H1 (cell line): ENCODE data around the gene ITGA11. TPM values are rescaled to one million over a fixed set of nuclear protein-coding genes. Genes with fewer than 3 reads are reported as not detected.

Experiments
- CTCF ChIA-PET: fragments of 300-600 bp; sonication (Branson Sonifier 250); formaldehyde crosslinking; loops from one replicate; lab custom pipeline; 2021; ENCODE audit not compliant: partially characterized antibody; lab: Charles Lee
- POLR2A ChIA-PET: fragments of 300-600 bp; sonication (Branson Sonifier 250); formaldehyde crosslinking; loops from one replicate; lab custom pipeline; 2021; ENCODE audit warnings: inconsistent platforms; ENCODE audit not compliant: partially characterized antibody; lab: Charles Lee
- DNase-seq, 2 experiments: peaks; one replicate each; pipeline versions ENCODE4 v3.0.0 to v3.0.0-alpha.2; 2010 to 2022; ENCODE audit warnings: low spot score in 2 of 2, low read depth in 1 of 2, mixed read lengths in 1 of 2
- FAIRE-seq: peaks from 2 replicates; lab custom pipeline; 2011; peaks lifted over from hg19 to GRCh38; lab: Jason Lieb, UNC
- H2AFZ ChIP-seq: 2 replicates; pipeline ENCODE4 v1.8.1; 2012; ENCODE audit warnings: low read length, inconsistent platforms
- H2AK5ac ChIP-seq: 2 replicates; pipeline ENCODE4 v1.6.1; 2013; ENCODE audit warnings: low read depth, low read length
- H2BK120ac ChIP-seq: replicated peaks from 2 replicates; pipeline ENCODE3; 2013; ENCODE audit warnings: low read depth, low read length, inconsistent platforms
- H2BK12ac ChIP-seq: 2 replicates; pipeline ENCODE4 v1.6.1; 2013; ENCODE audit warnings: low read depth, low read length
- H2BK15ac ChIP-seq: 2 replicates; pipeline ENCODE4 v1.6.1; 2013; ENCODE audit warnings: low read length
- H2BK20ac ChIP-seq: 2 replicates; pipeline ENCODE4 v1.6.1; 2013; ENCODE audit warnings: low read length
- H2BK5ac ChIP-seq: 2 replicates; pipeline ENCODE4 v1.6.1; 2013; ENCODE audit warnings: low read depth, low read length
- H3K14ac ChIP-seq: 2 replicates; pipeline ENCODE4 v1.6.1; 2013; ENCODE audit warnings: inconsistent platforms; ENCODE audit not compliant: insufficient read length
- H3K18ac ChIP-seq: 2 replicates; pipeline ENCODE4 v1.6.1; 2013; ENCODE audit warnings: low read length; ENCODE audit errors: extremely low read depth
- H3K23ac ChIP-seq: 2 replicates; pipeline ENCODE4 v1.6.1; 2013; ENCODE audit warnings: inconsistent platforms; ENCODE audit not compliant: insufficient read length
- H3K23me2 ChIP-seq: 2 replicates; pipeline ENCODE4 v1.6.1; 2013; ENCODE audit warnings: low read depth, low read length
- H3K27ac ChIP-seq: 2 replicates; pipeline ENCODE4 v1.6.1; 2011; ENCODE audit warnings: low read depth, low read length, inconsistent platforms
- H3K27me3 ChIP-seq, 4 experiments: replicated peaks in 1 of 4; 1 replicate in 1 of 4; 2 replicates in 3 of 4; pipeline versions ENCODE4 v1.6.1 to v1.8.1; 2011 to 2013; ENCODE audit warnings: low read length in 3 of 4, mild to moderate bottlenecking in 3 of 4, inconsistent platforms in 2 of 4, mixed read lengths in 2 of 4, moderate library complexity in 1 of 4; ENCODE audit not compliant: control insufficient read depth in 3 of 4, insufficient read depth in 3 of 4; ENCODE audit errors: extremely low read depth in 1 of 4
- H3K36me3 ChIP-seq, 4 experiments: 2 replicates each; pipeline versions ENCODE4 v1.6.1 to v1.8.1; 2011 to 2013; ENCODE audit warnings: mild to moderate bottlenecking in 4 of 4, low read length in 3 of 4, moderate library complexity in 2 of 4, control low read depth in 1 of 4, inconsistent platforms in 1 of 4; ENCODE audit not compliant: insufficient read depth in 4 of 4, control insufficient read depth in 2 of 4
- H3K4ac ChIP-seq: replicated peaks from 2 replicates; pipeline ENCODE3; 2013; ENCODE audit warnings: low read length, low read depth, mixed read lengths, inconsistent platforms; ENCODE audit not compliant: insufficient read length
- H3K4me1 ChIP-seq, 4 experiments: replicated peaks in 1 of 4; 1 replicate in 1 of 4; 2 replicates in 3 of 4; pipeline versions ENCODE4 v1.6.1 to v1.8.1; 2011 to 2013; ENCODE audit warnings: low read length in 3 of 4, inconsistent platforms in 2 of 4, mixed read lengths in 1 of 4; ENCODE audit not compliant: insufficient read depth in 4 of 4, control insufficient read depth in 3 of 4
- H3K4me2 ChIP-seq, 2 experiments: 2 replicates each; pipeline versions ENCODE4 v1.6.1 to v1.8.1; 2011 to 2013; ENCODE audit warnings: low read depth in 2 of 2, low read length in 2 of 2, control low read depth in 1 of 2, inconsistent platforms in 1 of 2, mild to moderate bottlenecking in 1 of 2; ENCODE audit not compliant: insufficient read depth in 1 of 2
- H3K4me3 ChIP-seq, 4 experiments: fragments of 200-600, 300-600 bp in 1 of 4; sonication (generic), shearing (Covaris generic), sonication (Bioruptor Twin) in 1 of 4; 2 replicates each; pipeline versions ENCODE4 v1.5.1 to v1.8.1; 2011 to 2016; ENCODE audit warnings: low read length in 4 of 4, low read depth in 3 of 4, control low read depth in 2 of 4, inconsistent platforms in 2 of 4, mild to moderate bottlenecking in 2 of 4, mixed read lengths in 1 of 4, moderate library complexity in 1 of 4; ENCODE audit not compliant: insufficient read depth in 2 of 4; ENCODE audit errors: extremely low read depth in 1 of 4
- H3K56ac ChIP-seq: replicated peaks from 2 replicates; pipeline ENCODE3; 2013; ENCODE audit warnings: low read depth, mild to moderate bottlenecking, mixed read lengths, low read length, inconsistent platforms; ENCODE audit not compliant: insufficient read length
- H3K79me1 ChIP-seq: 2 replicates; pipeline ENCODE4 v1.6.1; 2013; ENCODE audit warnings: low read depth, low read length, control low read depth
- H3K79me2 ChIP-seq, 2 experiments: 2 replicates each; pipeline versions ENCODE4 v1.6.1 to v1.8.1; 2012 to 2013; ENCODE audit warnings: low read length in 2 of 2, mild to moderate bottlenecking in 2 of 2, inconsistent platforms in 1 of 2; ENCODE audit not compliant: insufficient read depth in 2 of 2, control insufficient read depth in 1 of 2
- H3K9ac ChIP-seq, 4 experiments: replicated peaks in 1 of 4; 1 replicate in 1 of 4; 2 replicates in 3 of 4; pipeline versions ENCODE4 v1.6.1 to v1.8.1; 2011 to 2013; ENCODE audit warnings: low read depth in 3 of 4, low read length in 3 of 4, control low read depth in 2 of 4, mild to moderate bottlenecking in 2 of 4, moderate library complexity in 2 of 4, inconsistent platforms in 1 of 4; ENCODE audit errors: extremely low read depth in 1 of 4
- H3K9me3 ChIP-seq, 2 experiments: 2 replicates each; pipeline versions ENCODE4 v1.6.1 to v1.8.1; 2012 to 2013; ENCODE audit warnings: mild to moderate bottlenecking in 2 of 2, moderate library complexity in 2 of 2, control low read depth in 1 of 2, inconsistent platforms in 1 of 2, low read depth in 1 of 2, low read length in 1 of 2, mixed read lengths in 1 of 2; ENCODE audit not compliant: insufficient read depth in 2 of 2
- H4K20me1 ChIP-seq, 2 experiments: replicated peaks in 1 of 2; 2 replicates each; pipeline versions ENCODE3 to v1.8.1; 2011 to 2013; ENCODE audit warnings: inconsistent platforms in 2 of 2, low read length in 2 of 2, mild to moderate bottlenecking in 1 of 2; ENCODE audit not compliant: insufficient read depth in 2 of 2, control insufficient read depth in 1 of 2
- H4K5ac ChIP-seq: 2 replicates; pipeline ENCODE4 v1.6.1; 2013; ENCODE audit warnings: low read length, low read depth, mixed read lengths, inconsistent platforms; ENCODE audit not compliant: insufficient read length
- H4K8ac ChIP-seq: 2 replicates; pipeline ENCODE4 v1.8.0; 2013; ENCODE audit warnings: mild to moderate bottlenecking, moderate library complexity, low read length, inconsistent platforms; ENCODE audit not compliant: insufficient read depth; ENCODE audit errors: extremely low read depth
- H4K91ac ChIP-seq: replicated peaks from 2 replicates; pipeline ENCODE3; 2013; ENCODE audit warnings: low read length, mixed read lengths, inconsistent platforms; ENCODE audit not compliant: insufficient read length
- KDM1A ChIP-seq: fragments of 200-600, 300-600 bp; sonication (generic); IDR thresholded peaks from 2 replicates; pipeline ENCODE4 v1.7.1; 2016; ENCODE audit warnings: mild to moderate bottlenecking, low read length, borderline replicate concordance
- WGBS, 2 experiments: shearing (Covaris generic) in 1 of 2; methylation state at CpG; one replicate each; pipeline versions ENCODE4 v1.1.6 to v1.1.7; 2013 to 2015; ENCODE audit warnings: low lambda C conversion rate in 2 of 2, mixed read lengths in 2 of 2, inconsistent platforms in 1 of 2, low coverage in 1 of 2, missing lambda C conversion rate in 1 of 2; ENCODE audit not compliant: insufficient replicate concordance in 2 of 2, insufficient coverage in 1 of 2, insufficient read length in 1 of 2; ENCODE audit errors: extremely low coverage in 1 of 2, missing lambda C conversion rate in 1 of 2; 5-methylcytosine and 5-hydroxymethylcytosine counted together
- polyA plus RNA-seq, 7 experiments: library from polyadenylated mRNA; depleted of rRNA in 3 of 7; stranded (reverse) in 5 of 7; unstranded in 2 of 7; fragments of >200 nt in 5 of 7; fragments of 200-250 nt in 2 of 7; gene quantifications; 1 replicate in 5 of 7; 2 replicates in 1 of 7; 4 replicates in 1 of 7; pipeline versions ENCODE4 v1.2.1 to v1.2.3, GENCODE V29; 2011 to 2013; ENCODE audit warnings: missing spikeins in 2 of 7, mixed read lengths in 2 of 7
- total RNA-seq: library from RNA; stranded (reverse); fragmentation: NEBNext Ultra II Directional; extraction: Animal tissue kit (Norgen Biotek cat#: 25700); gene quantifications from 2 replicates; pipeline ENCODE4 v1.2.1, GENCODE V29; 2021

Gene ITGA11
- total and polyA plus RNA-seq, 2 of the 8 experiments (the other 6 are each of a cell fraction or from before 2014, with no cell fraction given) = 0.05 to 0.06 TPM

DNA sequence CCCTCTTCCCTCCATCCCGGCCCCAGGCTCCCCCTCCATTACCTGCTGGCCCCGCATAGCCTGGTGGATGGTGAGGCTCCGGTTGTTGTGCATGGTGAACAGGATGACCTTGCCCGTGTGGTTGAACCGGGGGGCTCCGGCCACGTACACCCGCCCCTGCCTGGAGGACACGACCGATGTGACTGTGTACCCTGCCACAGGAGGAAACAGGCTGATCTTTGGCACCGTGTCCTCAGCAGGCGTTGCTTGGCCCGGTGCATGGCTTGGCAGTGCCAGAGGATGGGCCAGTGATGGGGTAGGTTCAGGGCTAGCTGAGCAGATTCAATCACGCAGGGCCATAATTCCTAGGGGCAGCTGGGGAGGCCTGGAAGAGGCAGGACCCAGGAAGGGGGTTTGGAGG lies 96.3 kb downstream of the ITGA11 start:
- no peak for FAIRE-seq
- Histone ChIP-seq H3K79me1 (no peaks in the 10 kb centered on the region), H4K5ac (no peak overlapping the region), H2BK15ac (no peak overlapping the region), H3K14ac (no peak overlapping the region), H2BK5ac (no peak overlapping the region), H3K27me3 (no peaks in the 10 kb centered on the region), H3K9me3 (no peaks in the 10 kb centered on the region), H3K56ac (no peak overlapping the region), H4K20me1 (no peaks in the 10 kb centered on the region), H3K36me3 (no peaks in the 10 kb centered on the region), H4K91ac (no peak overlapping the region), H3K23me2 (0 out of 2 replicates have a peak, but pooled peaks cover 2% of the 10 kb centered on the region), H3K4me2 (no peak overlapping the region), H2AFZ (no peak overlapping the region), H2BK20ac (no peak overlapping the region), H4K8ac (no peak overlapping the region), H3K4ac (no peak overlapping the region), H3K27ac (no peak overlapping the region), H3K18ac (no peak overlapping the region), H2AK5ac (no peak overlapping the region), H3K4me3 (no peak overlapping the region), H3K9ac (no peak overlapping the region), H3K4me1 (peaks cover 0 to 6% (median 5%) of the 10 kb centered on the region in 4 experiments; a peak in 4 of 7 replicates), H2BK12ac (no peak overlapping the region), H3K23ac (no peak overlapping the region), H3K79me2 (no peaks in the 10 kb centered on the region), H2BK120ac (no peak overlapping the region)
- WGBS, 2 experiments = 91% methylated on average over 14 of the region's 14 CpGs; no CpG with 5 or more reads in 1 of the 2 experiments
- POLR2A ChIA-PET = interaction anchor here (0.7 to 2.2 kb wide), 2 partner anchors 10 to 58 kb away, joined by 3 to 5 read pairs; partner anchors contain the start of gene FEM1B
- DNase-seq = no peak
- CTCF ChIA-PET = interaction anchor here (1.0 to 3.8 kb wide), 5 partner anchors 15 to 38 kb away, joined by 3 to 15 read pairs (median 5); no protein-coding TSS in a partner anchor
- no peak for TF ChIP-seq KDM1A
